Kidney epithelial cell (primary cell): Measurements from ENCODE around the gene CDK5RAP3. TPM values are rescaled to one million over a fixed set of nuclear protein-coding genes. Genes with fewer than 3 reads are reported as not detected.
"Not testable (repeated sequence)": the region's sequence is repeated elsewhere in the genome, so short reads cannot be mapped to it uniquely, and the experiment has no call there.

Experiments
- DNase-seq: peaks from one replicate; pipeline ENCODE4 v3.0.0-alpha.2; 2010; ENCODE audit warnings: low read depth
- H3K27me3 ChIP-seq: 2 replicates; pipeline ENCODE4 v1.6.0; 2011; ENCODE audit warnings: low read length; ENCODE audit not compliant: control insufficient read depth, insufficient read depth
- H3K36me3 ChIP-seq: 2 replicates; pipeline ENCODE4 v1.5.1; 2011; ENCODE audit warnings: low read length; ENCODE audit not compliant: control insufficient read depth, insufficient read depth
- H3K4me3 ChIP-seq: 2 replicates; pipeline ENCODE4 v1.5.1; 2011; ENCODE audit warnings: low read depth, mild to moderate bottlenecking, control low read depth, low read length
- total RNA-seq: library from RNA; depleted of rRNA; stranded (reverse); fragments of >200 nt; gene quantifications from 2 replicates; pipeline ENCODE4 v1.2.3, GENCODE V29; 2015
- TF ChIP-seq, protein P1 (sequence below): IDR thresholded peaks from 2 replicates; pipeline ENCODE4 v1.5.1; 2011; ENCODE audit warnings: mild to moderate bottlenecking, moderate library complexity, low read length, control low read depth, inconsistent platforms; ENCODE audit not compliant: insufficient read depth, poor library complexity, severe bottlenecking

CDK5RAP3 gene
- total RNA-seq, 1 donor from 2014 or later = 95.1 TPM

- H3K36me3 ChIP-seq = no peaks in the 10 kb centered on the region
Observed at GRCh38 chr17:47996201-47996600, 25.3 kb downstream of the CDK5RAP3 start.

DNA sequence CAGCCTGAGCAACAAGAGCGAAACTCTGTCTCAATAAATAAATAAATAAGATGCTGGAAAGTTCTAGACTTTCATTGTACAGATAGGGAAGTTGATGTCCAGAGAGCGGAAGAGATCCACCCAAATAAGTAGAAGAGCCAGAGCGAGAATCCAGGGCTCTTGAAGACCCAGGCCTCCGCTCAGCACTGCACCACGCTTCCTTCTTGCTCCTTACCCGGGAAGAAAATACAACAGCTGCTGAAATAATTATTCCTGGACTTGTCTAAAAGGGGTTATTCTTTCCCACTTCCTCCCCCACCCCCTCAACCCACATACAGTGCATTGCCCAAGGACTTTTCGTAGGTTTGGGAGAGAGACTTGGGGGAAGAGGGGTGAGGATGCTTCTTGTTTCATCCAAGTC lies 26.7 kb downstream of the CDK5RAP3 start:
- Histone ChIP-seq H3K4me3 (no peak overlapping the region), H3K36me3 (no peaks in the 10 kb centered on the region), H3K27me3 (no peaks in the 10 kb centered on the region)
- no peak for DNase-seq
- TF ChIP-seq, protein P1, sequence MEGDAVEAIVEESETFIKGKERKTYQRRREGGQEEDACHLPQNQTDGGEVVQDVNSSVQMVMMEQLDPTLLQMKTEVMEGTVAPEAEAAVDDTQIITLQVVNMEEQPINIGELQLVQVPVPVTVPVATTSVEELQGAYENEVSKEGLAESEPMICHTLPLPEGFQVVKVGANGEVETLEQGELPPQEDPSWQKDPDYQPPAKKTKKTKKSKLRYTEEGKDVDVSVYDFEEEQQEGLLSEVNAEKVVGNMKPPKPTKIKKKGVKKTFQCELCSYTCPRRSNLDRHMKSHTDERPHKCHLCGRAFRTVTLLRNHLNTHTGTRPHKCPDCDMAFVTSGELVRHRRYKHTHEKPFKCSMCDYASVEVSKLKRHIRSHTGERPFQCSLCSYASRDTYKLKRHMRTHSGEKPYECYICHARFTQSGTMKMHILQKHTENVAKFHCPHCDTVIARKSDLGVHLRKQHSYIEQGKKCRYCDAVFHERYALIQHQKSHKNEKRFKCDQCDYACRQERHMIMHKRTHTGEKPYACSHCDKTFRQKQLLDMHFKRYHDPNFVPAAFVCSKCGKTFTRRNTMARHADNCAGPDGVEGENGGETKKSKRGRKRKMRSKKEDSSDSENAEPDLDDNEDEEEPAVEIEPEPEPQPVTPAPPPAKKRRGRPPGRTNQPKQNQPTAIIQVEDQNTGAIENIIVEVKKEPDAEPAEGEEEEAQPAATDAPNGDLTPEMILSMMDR = no peak

More at GRCh38 chr17:47996201-47996600, 25.3 kb downstream of the CDK5RAP3 start:
- Histone ChIP-seq H3K4me3 (no peak overlapping the region), H3K27me3 (no peaks in the 10 kb centered on the region)
- TF ChIP-seq, protein P1 = no peak
- no peak for DNase-seq

DNA sequence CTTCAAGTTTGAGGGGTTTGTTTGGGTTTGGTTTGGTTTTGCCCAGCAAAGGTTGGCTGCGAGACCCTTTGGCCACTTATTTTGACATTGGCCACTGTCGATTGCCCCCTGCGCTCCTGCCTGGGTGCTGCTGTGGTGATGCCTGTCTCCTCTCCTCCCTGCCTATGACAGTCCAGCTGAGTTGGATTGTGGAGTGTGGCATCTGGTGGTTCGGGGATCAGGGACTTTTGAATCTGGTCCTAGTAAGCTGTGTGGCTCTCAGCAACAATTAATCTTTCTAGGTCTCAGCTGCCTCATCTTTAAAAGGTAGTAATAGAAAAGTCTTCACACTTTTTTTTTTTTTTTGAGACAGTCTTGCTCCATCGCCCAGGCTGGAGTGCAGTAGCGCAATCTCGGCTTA lies 27.1 kb downstream of the CDK5RAP3 start:
- Histone ChIP-seq H3K4me3 (no peak overlapping the region), H3K27me3 (no peaks in the 10 kb centered on the region), H3K36me3 (no peaks in the 10 kb centered on the region)
- TF ChIP-seq, protein P1 = no peak
- no peak for DNase-seq

- Histone ChIP-seq H3K36me3 (no peaks in the 10 kb centered on the region), H3K27me3 (no peaks in the 10 kb centered on the region), H3K4me3 (no peak overlapping the region)
- TF ChIP-seq, protein P1 = no peak
- DNase-seq = no peak
Observed at GRCh38 chr17:47999582-47999981, 28.7 kb downstream of the CDK5RAP3 start.

DNA sequence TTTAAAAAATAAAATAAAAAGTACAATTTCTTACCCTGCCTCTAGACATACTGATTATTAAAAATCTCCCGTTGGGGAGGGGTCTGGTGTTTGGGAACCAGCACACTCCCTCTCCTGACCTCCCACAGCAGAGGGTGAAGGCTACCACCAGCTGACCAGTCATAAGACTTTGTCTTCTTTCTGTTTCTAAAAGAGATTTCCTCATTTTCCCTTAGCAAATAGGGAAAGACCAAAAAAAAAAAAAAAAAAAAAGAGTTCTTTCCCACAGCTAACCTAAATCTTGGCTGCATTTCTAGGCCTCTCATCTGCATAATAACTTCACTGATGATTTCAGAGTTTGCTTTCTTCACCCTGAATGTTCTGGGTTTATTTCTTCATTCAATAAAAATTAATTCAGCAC lies 30.3 kb downstream of the CDK5RAP3 start:
- Histone ChIP-seq H3K4me3 (no peak overlapping the region), H3K27me3 (no peaks in the 10 kb centered on the region), H3K36me3 (no peaks in the 10 kb centered on the region)
- TF ChIP-seq, protein P1 = no peak
- no peak for DNase-seq

DNA sequence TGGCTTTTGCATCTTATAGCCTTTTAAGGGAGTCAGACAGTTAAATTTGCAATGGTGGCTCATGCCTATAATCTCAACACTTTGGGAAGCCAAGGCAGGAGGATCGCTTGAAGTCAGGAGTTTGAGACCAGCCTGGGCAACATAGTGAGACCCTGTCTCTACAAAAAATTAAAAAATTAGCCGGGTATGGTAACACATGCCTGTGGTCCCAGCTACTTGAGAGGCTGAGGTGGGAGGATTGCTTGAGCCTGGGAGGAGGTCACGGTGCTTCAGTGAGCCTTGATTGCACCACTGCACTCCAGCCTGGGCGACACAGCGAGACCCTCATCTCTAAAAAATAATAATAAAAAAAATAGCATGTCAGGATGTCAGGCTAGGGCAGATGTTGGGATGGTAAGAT lies 30.7 kb downstream of the CDK5RAP3 start:
- H3K27me3 ChIP-seq, DNase-seq, H3K36me3 ChIP-seq, H3K4me3 ChIP-seq: not testable (repeated sequence)
